Gastroesophageal sphincter (tissue), 4 donors: ENCODE data around the gene ASF1A. TPM values are rescaled to one million over a fixed set of nuclear protein-coding genes. Genes with fewer than 3 reads are reported as not detected.

ENCODE experiments used
- ATAC-seq: fragments of 150-250 bp; one replicate; pipeline ENCODE4 v1.9.1; 2016; ENCODE audit warnings: mild to moderate bottlenecking, moderate library complexity
- H3K27ac ChIP-seq, 4 donors: fragments of 200-600 bp; sonication (generic) in 3 of 4; 1 replicate in 3 of 4; 2 replicates in 1 of 4; pipeline ENCODE4 v1.5.1; 2016 to 2019
- H3K27me3 ChIP-seq: fragments of 200-600 bp; sonication (generic); one replicate; pipeline ENCODE4 v1.5.1; 2019
- H3K36me3 ChIP-seq, 2 donors: fragments of 200-600 bp; sonication (generic); one replicate each; pipeline ENCODE4 v1.5.1; 2019; ENCODE audit warnings: control low read depth in 1 of 2
- H3K4me1 ChIP-seq, 3 donors: fragments of 200-600 bp; sonication (generic); 1 replicate in 2 of 3; 2 replicates in 1 of 3; pipeline ENCODE4 v1.5.1; 2016 to 2019; ENCODE audit warnings: control low read depth in 2 of 3
- H3K4me3 ChIP-seq, 2 donors: fragments of 200-600 bp; sonication (generic); one replicate each; pipeline ENCODE4 v1.5.1; 2019; ENCODE audit warnings: mild to moderate bottlenecking in 1 of 2, moderate library complexity in 1 of 2
- H3K9me3 ChIP-seq, 3 donors: fragments of 200-600 bp; sonication (generic); one replicate each; pipeline ENCODE4 v1.5.1; 2017 to 2019; ENCODE audit warnings: control low read depth in 2 of 3
- EP300 ChIP-seq: sonication (generic); formaldehyde crosslinking; IDR thresholded peaks from one replicate; pipeline ENCODE4 v1.6.1; 2017; ENCODE audit warnings: antibody characterized with exemption, mild to moderate bottlenecking
- POLR2A ChIP-seq, 2 donors: fragments of 450-650 bp; IDR thresholded peaks; one replicate each; pipeline ENCODE4 v1.6.1; 2017; ENCODE audit warnings: antibody characterized with exemption in 2 of 2, mild to moderate bottlenecking in 2 of 2, moderate library complexity in 1 of 2
- POLR2AphosphoS5 ChIP-seq: sonication (generic); formaldehyde crosslinking; IDR thresholded peaks from one replicate; pipeline ENCODE4 v1.6.1; 2017; ENCODE audit warnings: antibody characterized with exemption
- WGBS, 2 donors: methylation state at CpG; one replicate each; pipeline ENCODE4 v1.1.5; 2018; ENCODE audit warnings: low coverage in 1 of 2; 5-methylcytosine and 5-hydroxymethylcytosine counted together
- total RNA-seq, 4 donors: library from RNA; depleted of rRNA; stranded (reverse); fragments of >200 nt; gene quantifications; one replicate each; pipeline ENCODE4 v1.1.0, GENCODE V29; 2016
- TF ChIP-seq, protein P1 (sequence below), 4 experiments: fragments of 200-600 bp in 2 of 4; fragments of 450-650 bp in 2 of 4; sonication (generic) in 1 of 4; IDR thresholded peaks; one replicate each; pipeline ENCODE4 v1.5.1; 2017 to 2019; ENCODE audit warnings: antibody characterized with exemption in 4 of 4, mild to moderate bottlenecking in 2 of 4, moderate library complexity in 2 of 4

ASF1A gene
- total RNA-seq, 4 donors from 2014 or later, result 10.0 to 23.3 (median 13.6) TPM

GRCh38 chr6:118914598-118914997 is 20.6 kb downstream of the ASF1A start:
- no peak overlapping the region for H3K4me3 ChIP-seq
- no peak overlapping the region for H3K27ac ChIP-seq
- ATAC-seq, result no peak
- no peak for TF ChIP-seq EP300
- TF ChIP-seq POLR2A (IDR thresholded peaks at IDR 0.05), result no peak
- TF ChIP-seq, protein P1, sequence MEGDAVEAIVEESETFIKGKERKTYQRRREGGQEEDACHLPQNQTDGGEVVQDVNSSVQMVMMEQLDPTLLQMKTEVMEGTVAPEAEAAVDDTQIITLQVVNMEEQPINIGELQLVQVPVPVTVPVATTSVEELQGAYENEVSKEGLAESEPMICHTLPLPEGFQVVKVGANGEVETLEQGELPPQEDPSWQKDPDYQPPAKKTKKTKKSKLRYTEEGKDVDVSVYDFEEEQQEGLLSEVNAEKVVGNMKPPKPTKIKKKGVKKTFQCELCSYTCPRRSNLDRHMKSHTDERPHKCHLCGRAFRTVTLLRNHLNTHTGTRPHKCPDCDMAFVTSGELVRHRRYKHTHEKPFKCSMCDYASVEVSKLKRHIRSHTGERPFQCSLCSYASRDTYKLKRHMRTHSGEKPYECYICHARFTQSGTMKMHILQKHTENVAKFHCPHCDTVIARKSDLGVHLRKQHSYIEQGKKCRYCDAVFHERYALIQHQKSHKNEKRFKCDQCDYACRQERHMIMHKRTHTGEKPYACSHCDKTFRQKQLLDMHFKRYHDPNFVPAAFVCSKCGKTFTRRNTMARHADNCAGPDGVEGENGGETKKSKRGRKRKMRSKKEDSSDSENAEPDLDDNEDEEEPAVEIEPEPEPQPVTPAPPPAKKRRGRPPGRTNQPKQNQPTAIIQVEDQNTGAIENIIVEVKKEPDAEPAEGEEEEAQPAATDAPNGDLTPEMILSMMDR (IDR thresholded peaks at IDR 0.05), result no peak
- TF ChIP-seq POLR2AphosphoS5, result no peak
- H3K27me3 ChIP-seq, result no peaks in the 10 kb centered on the region
- peaks cover 0 to 7% (median 0%) of the 10 kb centered on the region in 3 donors for H3K4me1 ChIP-seq
- H3K9me3 ChIP-seq, result no peaks in the 10 kb centered on the region
- H3K36me3 ChIP-seq, result peaks cover 0 to 93% of the 10 kb centered on the region in 2 donors

- ATAC-seq, result no peak
- Histone ChIP-seq H3K27ac (no peak overlapping the region), H3K27me3 (no peaks in the 10 kb centered on the region), H3K9me3 (no peaks in the 10 kb centered on the region), H3K4me1 (no peaks in the 10 kb centered on the region), H3K4me3 (no peak overlapping the region), H3K36me3 (peaks cover 0 to 93% of the 10 kb centered on the region in 2 donors)
- TF ChIP-seq POLR2AphosphoS5, result no peak
- TF ChIP-seq EP300, result no peak
- TF ChIP-seq, protein P1 (IDR thresholded peaks at IDR 0.05), result no peak
- TF ChIP-seq POLR2A (IDR thresholded peaks at IDR 0.05), result no peak
- 81 to 87% methylated on average over 5 of the region's 5 CpGs for WGBS, 2 donors
Observed at GRCh38 chr6:118917546-118918328, 23.8 kb downstream of the ASF1A start.

- H3K4me1 ChIP-seq, result no peaks in the 10 kb centered on the region
- no peak for ATAC-seq
- peaks cover 0 to 93% of the 10 kb centered on the region in 2 donors for H3K36me3 ChIP-seq
Observed at GRCh38 chr6:118918329-118918725, 24.4 kb downstream of the ASF1A start.

GRCh38 chr6:118921084-118921483 is 27.1 kb downstream of the ASF1A start:
- no peaks in the 10 kb centered on the region for H3K4me1 ChIP-seq
- H3K9me3 ChIP-seq, result no peaks in the 10 kb centered on the region
- no peak overlapping the region for H3K4me3 ChIP-seq
- 50 to 100% methylated on average over 1 of the region's 1 CpG for WGBS, 2 donors
- peaks cover 0 to 90% of the 10 kb centered on the region in 2 donors for H3K36me3 ChIP-seq
- H3K27ac ChIP-seq, result no peak overlapping the region
- TF ChIP-seq POLR2AphosphoS5, result no peak
- TF ChIP-seq POLR2A (IDR thresholded peaks at IDR 0.05), result no peak
- no peak for TF ChIP-seq EP300
- TF ChIP-seq, protein P1 (IDR thresholded peaks at IDR 0.05), result no peak
- no peaks in the 10 kb centered on the region for H3K27me3 ChIP-seq
- no peak for ATAC-seq

More at GRCh38 chr6:118918329-118918725, 24.4 kb downstream of the ASF1A start:
- H3K27ac ChIP-seq, result no peak overlapping the region
- H3K27me3 ChIP-seq, result no peaks in the 10 kb centered on the region
- 85 to 94% methylated on average over 2 of the region's 2 CpGs for WGBS, 2 donors
- no peak overlapping the region for H3K4me3 ChIP-seq
- no peaks in the 10 kb centered on the region for H3K9me3 ChIP-seq
- no peak for TF ChIP-seq EP300
- TF ChIP-seq POLR2AphosphoS5, result no peak

- no peaks in the 10 kb centered on the region for H3K27me3 ChIP-seq
- H3K9me3 ChIP-seq, result no peaks in the 10 kb centered on the region
- H3K36me3 ChIP-seq, result peaks cover 2 to 90% of the 10 kb centered on the region in 2 donors
- H3K4me3 ChIP-seq, result no peak overlapping the region
- no peaks in the 10 kb centered on the region for H3K4me1 ChIP-seq
- TF ChIP-seq POLR2AphosphoS5 (no peak), POLR2A (IDR thresholded peaks at IDR 0.05) (no peak), EP300 (no peak)
- TF ChIP-seq, protein P1 (IDR thresholded peaks at IDR 0.05), result no peak
- ATAC-seq, result no peak
- WGBS, 2 donors, result 88 to 91% methylated on average over 1 to 3 of the region's 3 CpGs
- no peak overlapping the region for H3K27ac ChIP-seq
Observed at GRCh38 chr6:118923035-118923434, 29.1 kb downstream of the ASF1A start.
